Prostate gland (tissue), 2 donors: ENCODE measurements around the gene MIR17HG.

Source experiments
- POLR2A ChIP-seq: fragments of 450-650 bp; IDR thresholded peaks from one replicate; pipeline ENCODE4 v1.6.1; 2016; ENCODE audit warnings: antibody characterized with exemption, mild to moderate bottlenecking
- POLR2AphosphoS5 ChIP-seq: sonication (generic); formaldehyde crosslinking; IDR thresholded peaks from one replicate; pipeline ENCODE4 v1.6.1; 2017; ENCODE audit warnings: antibody characterized with exemption
- TF ChIP-seq, protein P1 (sequence below), 4 experiments: fragments of 200-600 bp in 2 of 4; fragments of 450-650 bp in 2 of 4; sonication (generic) in 2 of 4; IDR thresholded peaks; 1 replicate in 3 of 4; 2 replicates in 1 of 4; pipeline ENCODE4 v1.5.1; 2016 to 2019; ENCODE audit warnings: antibody characterized with exemption in 4 of 4, mild to moderate bottlenecking in 2 of 4, moderate library complexity in 2 of 4

DNA sequence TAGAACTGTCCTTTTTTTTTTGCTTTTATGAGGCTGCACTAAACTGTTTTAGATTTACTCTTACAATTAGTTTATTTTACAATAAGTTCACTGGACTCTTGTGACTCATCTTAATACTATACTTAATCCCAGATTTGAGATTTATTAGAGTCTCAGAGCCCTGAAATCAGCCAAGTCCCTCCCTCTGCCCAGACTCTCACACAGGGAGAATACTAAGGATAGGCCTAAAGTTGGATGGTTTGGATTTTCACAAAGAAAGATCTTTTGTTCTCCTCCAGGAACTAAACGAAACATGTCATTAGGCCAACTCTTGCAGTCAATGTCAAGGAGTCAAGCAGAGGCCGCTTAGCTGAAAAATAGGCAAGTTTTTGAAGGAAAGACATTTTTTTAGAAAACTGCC is 42.7 kb upstream of the MIR17HG start:
- TF ChIP-seq, protein P1, sequence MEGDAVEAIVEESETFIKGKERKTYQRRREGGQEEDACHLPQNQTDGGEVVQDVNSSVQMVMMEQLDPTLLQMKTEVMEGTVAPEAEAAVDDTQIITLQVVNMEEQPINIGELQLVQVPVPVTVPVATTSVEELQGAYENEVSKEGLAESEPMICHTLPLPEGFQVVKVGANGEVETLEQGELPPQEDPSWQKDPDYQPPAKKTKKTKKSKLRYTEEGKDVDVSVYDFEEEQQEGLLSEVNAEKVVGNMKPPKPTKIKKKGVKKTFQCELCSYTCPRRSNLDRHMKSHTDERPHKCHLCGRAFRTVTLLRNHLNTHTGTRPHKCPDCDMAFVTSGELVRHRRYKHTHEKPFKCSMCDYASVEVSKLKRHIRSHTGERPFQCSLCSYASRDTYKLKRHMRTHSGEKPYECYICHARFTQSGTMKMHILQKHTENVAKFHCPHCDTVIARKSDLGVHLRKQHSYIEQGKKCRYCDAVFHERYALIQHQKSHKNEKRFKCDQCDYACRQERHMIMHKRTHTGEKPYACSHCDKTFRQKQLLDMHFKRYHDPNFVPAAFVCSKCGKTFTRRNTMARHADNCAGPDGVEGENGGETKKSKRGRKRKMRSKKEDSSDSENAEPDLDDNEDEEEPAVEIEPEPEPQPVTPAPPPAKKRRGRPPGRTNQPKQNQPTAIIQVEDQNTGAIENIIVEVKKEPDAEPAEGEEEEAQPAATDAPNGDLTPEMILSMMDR (IDR thresholded peaks at IDR 0.05), result no peak
- TF ChIP-seq POLR2A, result no peak
- TF ChIP-seq POLR2AphosphoS5, result no peak
